ENCODE data around the gene NBPF3. TPM values are rescaled to one million over a fixed set of nuclear protein-coding genes. Genes with fewer than 3 reads are reported as not detected.
"Not testable (repeated sequence)": the region's sequence is repeated elsewhere in the genome, so short reads cannot be mapped to it uniquely, and the experiment has no call there.

Gene NBPF3
- total RNA-seq, 3 donors from 2014 or later (not counting 1 experiment from before 2014, with no cell fraction given), result 10.4 to 22.6 (median 13.1) TPM

DNA sequence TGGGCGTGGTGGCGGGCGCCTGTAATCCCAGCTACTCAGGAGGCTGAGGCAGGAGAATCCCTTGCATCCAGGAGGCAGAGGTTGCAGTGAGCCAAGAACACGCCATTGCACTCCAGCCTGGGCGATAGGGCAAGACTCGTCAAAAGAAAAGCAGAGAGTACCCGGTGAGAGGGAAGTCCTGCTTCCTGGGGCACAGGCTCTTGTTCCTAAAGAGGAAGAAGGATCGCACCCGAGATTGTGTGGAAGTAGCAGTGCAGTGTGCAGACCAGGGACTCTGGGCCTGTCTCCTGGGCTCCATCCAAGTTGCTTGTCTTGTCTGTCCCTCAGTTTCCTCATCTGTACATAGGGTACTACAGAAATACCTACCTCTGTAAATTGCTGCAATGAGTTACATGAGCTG is 29.6 kb downstream of the NBPF3 start:
- Histone ChIP-seq H3K36me3 (ENCODE audit: control insufficient read depth, insufficient read depth, low read length) (no peaks in the 10 kb centered on the region), H3K27ac (ENCODE audit: low read length) (no peak overlapping the region), H3K27me3 (ENCODE audit: control insufficient read depth, insufficient read depth, low read length) (no peaks in the 10 kb centered on the region), H3K9me3 (ENCODE audit: control insufficient read depth, insufficient read depth, low read length) (no peaks in the 10 kb centered on the region), H3K4me3 (ENCODE audit: low read length) (no peak overlapping the region), H3K4me1 (ENCODE audit: control insufficient read depth, insufficient read depth, low read length) (no peaks in the 10 kb centered on the region)
- intact Hi-C loops (cut with micrococcal nuclease), result loop anchor here (5.0 kb wide), 1 partner anchor 237 kb away; no protein-coding TSS in a partner anchor
- Mint-ChIP-seq H3K9me3 (no peaks in the 10 kb centered on the region), H3K4me3 (no peak overlapping the region), H3K27me3 (ENCODE audit: low read depth in 2 of 2) (no peaks in the 10 kb centered on the region), H3K27ac (no peak overlapping the region), H3K36me3 (no peaks in the 10 kb centered on the region), H3K4me1 (no peaks in the 10 kb centered on the region)
- 78% methylated on average over 9 of the region's 9 CpGs for WGBS (ENCODE audit: insufficient coverage)
- no peak for DNase-seq
- no peak for ATAC-seq
- TF ChIP-seq, protein P1, sequence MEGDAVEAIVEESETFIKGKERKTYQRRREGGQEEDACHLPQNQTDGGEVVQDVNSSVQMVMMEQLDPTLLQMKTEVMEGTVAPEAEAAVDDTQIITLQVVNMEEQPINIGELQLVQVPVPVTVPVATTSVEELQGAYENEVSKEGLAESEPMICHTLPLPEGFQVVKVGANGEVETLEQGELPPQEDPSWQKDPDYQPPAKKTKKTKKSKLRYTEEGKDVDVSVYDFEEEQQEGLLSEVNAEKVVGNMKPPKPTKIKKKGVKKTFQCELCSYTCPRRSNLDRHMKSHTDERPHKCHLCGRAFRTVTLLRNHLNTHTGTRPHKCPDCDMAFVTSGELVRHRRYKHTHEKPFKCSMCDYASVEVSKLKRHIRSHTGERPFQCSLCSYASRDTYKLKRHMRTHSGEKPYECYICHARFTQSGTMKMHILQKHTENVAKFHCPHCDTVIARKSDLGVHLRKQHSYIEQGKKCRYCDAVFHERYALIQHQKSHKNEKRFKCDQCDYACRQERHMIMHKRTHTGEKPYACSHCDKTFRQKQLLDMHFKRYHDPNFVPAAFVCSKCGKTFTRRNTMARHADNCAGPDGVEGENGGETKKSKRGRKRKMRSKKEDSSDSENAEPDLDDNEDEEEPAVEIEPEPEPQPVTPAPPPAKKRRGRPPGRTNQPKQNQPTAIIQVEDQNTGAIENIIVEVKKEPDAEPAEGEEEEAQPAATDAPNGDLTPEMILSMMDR (IDR thresholded peaks at IDR 0.05), result no peak

DNA sequence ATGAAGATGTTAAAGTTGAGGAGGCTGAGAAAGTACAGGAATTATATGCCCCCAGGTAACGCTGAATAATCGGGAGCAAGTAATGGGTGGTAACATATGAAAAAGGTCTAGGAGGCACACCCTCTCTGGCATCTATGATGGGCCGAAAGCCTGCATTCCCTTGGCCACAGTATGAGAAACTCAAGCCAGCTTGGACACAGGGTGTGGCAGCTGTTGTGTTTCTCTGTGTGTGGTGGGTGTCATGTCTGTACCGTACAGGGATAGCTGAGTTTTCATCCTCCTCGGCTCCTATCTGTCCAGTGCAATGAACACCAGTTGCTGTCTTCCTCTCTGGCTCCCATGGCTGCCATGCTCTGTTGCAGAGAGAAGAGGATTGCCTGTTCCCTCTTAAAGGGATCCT is 32.9 kb downstream of the NBPF3 start:
- no peaks in the 10 kb centered on the region for H3K4me1 Mint-ChIP-seq
- ATAC-seq, result no peak
- no peaks in the 10 kb centered on the region for H3K9me3 Mint-ChIP-seq
- 97% methylated on average over 5 of the region's 5 CpGs for WGBS (ENCODE audit: insufficient coverage)
- no peak overlapping the region for H3K4me3 Mint-ChIP-seq
- DNase-seq, result no peak
- Histone ChIP-seq H3K27ac (ENCODE audit: low read length) (no peak overlapping the region), H3K9me3 (ENCODE audit: control insufficient read depth, insufficient read depth, low read length) (no peaks in the 10 kb centered on the region), H3K4me3 (ENCODE audit: low read length) (no peak overlapping the region), H3K36me3 (ENCODE audit: control insufficient read depth, insufficient read depth, low read length) (no peaks in the 10 kb centered on the region), H3K27me3 (ENCODE audit: control insufficient read depth, insufficient read depth, low read length) (no peaks in the 10 kb centered on the region), H3K4me1 (ENCODE audit: control insufficient read depth, insufficient read depth, low read length) (no peaks in the 10 kb centered on the region)
- H3K27me3 Mint-ChIP-seq (ENCODE audit: low read depth in 2 of 2), result no peaks in the 10 kb centered on the region
- intact Hi-C loops (cut with micrococcal nuclease), result no loop called here
- TF ChIP-seq, protein P1 (IDR thresholded peaks at IDR 0.05), result no peak
- no peak overlapping the region for H3K27ac Mint-ChIP-seq
- no peaks in the 10 kb centered on the region for H3K36me3 Mint-ChIP-seq

DNA sequence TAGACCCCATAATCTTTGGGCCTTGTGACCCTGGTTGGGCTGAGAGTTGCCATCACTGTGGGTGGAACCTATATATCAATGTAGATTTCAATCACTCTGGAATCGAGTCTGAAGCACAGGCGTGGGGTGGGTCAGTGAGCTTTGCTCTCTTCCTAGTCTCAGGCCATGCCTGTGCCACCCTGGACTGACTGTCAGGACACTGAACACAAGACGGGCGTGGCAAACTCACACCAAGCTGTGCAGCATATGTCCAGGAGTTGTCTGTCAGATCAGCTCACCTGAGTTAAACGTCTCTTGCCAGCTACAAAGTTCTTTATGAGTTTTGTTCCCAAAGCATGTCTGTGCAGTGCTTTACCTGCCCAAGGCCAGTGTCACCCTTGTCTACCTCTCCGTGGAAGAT is 38.4 kb downstream of the NBPF3 start:
- ATAC-seq (no peak), DNase-seq (no peak)
- Histone ChIP-seq H3K4me3 (ENCODE audit: low read length) (no peak overlapping the region), H3K27me3 (ENCODE audit: control insufficient read depth, insufficient read depth, low read length) (no peaks in the 10 kb centered on the region), H3K4me1 (ENCODE audit: control insufficient read depth, insufficient read depth, low read length) (no peaks in the 10 kb centered on the region), H3K36me3 (ENCODE audit: control insufficient read depth, insufficient read depth, low read length) (no peaks in the 10 kb centered on the region), H3K27ac (ENCODE audit: low read length) (no peak overlapping the region), H3K9me3 (ENCODE audit: control insufficient read depth, insufficient read depth, low read length) (no peaks in the 10 kb centered on the region)
- Mint-ChIP-seq H3K4me1 (no peaks in the 10 kb centered on the region), H3K27ac (no peak overlapping the region), H3K36me3 (peaks cover 12% of the 10 kb centered on the region), H3K9me3 (no peaks in the 10 kb centered on the region), H3K27me3 (ENCODE audit: low read depth in 2 of 2) (no peaks in the 10 kb centered on the region), H3K4me3 (no peak overlapping the region)
- TF ChIP-seq, protein P1 (IDR thresholded peaks at IDR 0.05), result no peak
- WGBS (ENCODE audit: insufficient coverage), result 89% methylated on average over 6 of the region's 6 CpGs
- intact Hi-C loops (cut with micrococcal nuclease), result loop anchor here (2.0 kb wide), 1 partner anchor 52 kb away; no protein-coding TSS in a partner anchor

DNA sequence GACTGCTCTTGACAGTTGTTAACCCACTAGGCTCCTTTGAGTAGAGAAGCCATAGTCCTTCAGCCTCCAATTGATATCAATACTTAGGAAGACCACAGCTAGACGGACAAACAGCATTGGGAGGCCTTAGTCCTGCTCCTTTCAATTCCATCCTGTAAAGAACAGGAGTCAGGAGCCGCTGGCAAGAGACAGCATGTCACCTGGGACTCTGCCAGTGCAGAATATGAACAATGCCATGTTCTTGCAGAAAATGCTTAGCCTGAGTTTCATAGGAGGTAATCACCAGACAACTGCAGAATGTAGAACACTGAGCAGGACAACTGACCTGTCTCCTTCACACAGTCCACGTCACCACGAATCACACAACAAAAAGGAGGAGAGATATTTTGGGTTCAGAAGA is 43.9 kb downstream of the NBPF3 start:
- H3K4me1 ChIP-seq (ENCODE audit: control insufficient read depth, insufficient read depth, low read length); H3K4me3 ChIP-seq (ENCODE audit: low read length); H3K27me3 Mint-ChIP-seq (ENCODE audit: low read depth in 2 of 2); H3K36me3 ChIP-seq (ENCODE audit: control insufficient read depth, insufficient read depth, low read length); H3K27ac ChIP-seq (ENCODE audit: low read length); H3K27me3 ChIP-seq (ENCODE audit: control insufficient read depth, insufficient read depth, low read length); H3K9me3 ChIP-seq (ENCODE audit: control insufficient read depth, insufficient read depth, low read length); DNase-seq; H3K4me1 Mint-ChIP-seq; ATAC-seq; intact Hi-C loops (cut with micrococcal nuclease); H3K4me3 Mint-ChIP-seq; H3K9me3 Mint-ChIP-seq; H3K36me3 Mint-ChIP-seq; H3K27ac Mint-ChIP-seq: not testable (repeated sequence)
- WGBS (ENCODE audit: insufficient coverage), result no CpG with 5 or more reads among the region's 4 CpGs

Measured in natural killer cell (primary cell).